Uterus (tissue), 4 donors: ENCODE measurements around the gene PDZD4. TPM values are rescaled to one million over a fixed set of nuclear protein-coding genes. Genes with fewer than 3 reads are reported as not detected.

Source experiments
- DNase-seq, 2 donors: peaks; one replicate each; pipeline ENCODE4 v3.0.0-alpha.2; 2019 to 2020
- H3K27ac ChIP-seq, 2 donors: fragments of 200-600 bp; sonication (generic); 1 replicate in 1 of 2; 2 replicates in 1 of 2; pipeline ENCODE4 v1.5.1; 2016 to 2018
- H3K27me3 ChIP-seq, 2 donors: fragments of 200-600 bp; sonication (generic); one replicate each; pipeline ENCODE4 v1.5.1; 2018 to 2019; ENCODE audit warnings: control low read depth in 1 of 2
- H3K36me3 ChIP-seq, 2 donors: fragments of 200-600 bp; sonication (generic); one replicate each; pipeline ENCODE4 v1.5.1; 2019; ENCODE audit warnings: control low read depth in 1 of 2
- H3K4me1 ChIP-seq, 2 donors: fragments of 200-600 bp; sonication (generic); one replicate each; pipeline ENCODE4 v1.5.1; 2018 to 2019; ENCODE audit warnings: control low read depth in 1 of 2
- H3K4me3 ChIP-seq, 2 donors: fragments of 200-600 bp; sonication (generic); 1 replicate in 1 of 2; 2 replicates in 1 of 2; pipeline ENCODE4 v1.5.1; 2018 to 2019; ENCODE audit warnings: mild to moderate bottlenecking in 1 of 2
- H3K9me3 ChIP-seq, 2 donors: fragments of 200-600 bp; sonication (generic); one replicate each; pipeline ENCODE4 v1.5.1; 2019; ENCODE audit warnings: control low read depth in 1 of 2
- CTCF ChIP-seq, 4 experiments: fragments of 200-600 bp in 2 of 4; fragments of 450-650 bp in 2 of 4; sonication (generic) in 2 of 4; IDR thresholded peaks; one replicate each; pipeline ENCODE4 v1.5.1; 2016 to 2019; ENCODE audit warnings: antibody characterized with exemption in 4 of 4, mild to moderate bottlenecking in 2 of 4, moderate library complexity in 1 of 4
- POLR2A ChIP-seq, 2 donors: fragments of 450-650 bp; IDR thresholded peaks; one replicate each; pipeline ENCODE4 v1.6.1; 2016; ENCODE audit warnings: antibody characterized with exemption in 2 of 2, mild to moderate bottlenecking in 1 of 2, moderate library complexity in 1 of 2
- intact Hi-C: fragments of 100-400 bp; cut with DNase I; formaldehyde crosslinking; loops from one replicate; pipeline ENCODE4 v1.15.1; 2023; ENCODE audit warnings: low total_unique reads
- total RNA-seq, 4 donors: library from RNA; depleted of rRNA in 3 of 4; stranded (reverse); fragments of >200 nt in 3 of 4; gene quantifications; one replicate each; pipeline versions ENCODE4 v1.1.0 to v1.2.4, GENCODE V29; 2014 to 2023
- donor health status: DM: yes; HTN: yes; CAD: no.

PDZD4 gene
- total RNA-seq, 4 donors from 2014 or later, result 2.6 to 21.3 (median 16.8) TPM

GRCh38 chrX:153763989-153764755 lies 66.2 kb downstream of the PDZD4 start, which contains the start of gene PLXNB3:
PLXNB3 (plus strand) TSS chrX:153764249; CDS start chrX:153765536, 1,287 bp downstream.
- Histone ChIP-seq H3K36me3 (no peaks in the 10 kb centered on the region), H3K27ac (peak within 1 kb of the TSS; percentile 25 to 77), H3K27me3 (no peaks in the 10 kb centered on the region), H3K4me1 (no peaks in the 10 kb centered on the region), H3K9me3 (no peaks in the 10 kb centered on the region), H3K4me3 (peak within 1 kb of the TSS in 1 of 2 donors; percentile 13)
- peak; percentile 70 to 81 for DNase-seq
- peak in 1 of 2 donors; percentile 29 for TF ChIP-seq POLR2A (IDR thresholded peaks at IDR 0.05)
- peak; percentile 74 to 89 (median 80) for TF ChIP-seq CTCF (IDR thresholded peaks at IDR 0.05)
- intact Hi-C loops, result loop anchor here (5.0 kb wide), 1 partner anchor 188 kb away; no protein-coding TSS in a partner anchor

- Histone ChIP-seq H3K36me3 (no peaks in the 10 kb centered on the region), H3K4me3 (no peak overlapping the region), H3K9me3 (no peaks in the 10 kb centered on the region), H3K27ac (no peak overlapping the region), H3K4me1 (no peaks in the 10 kb centered on the region), H3K27me3 (no peaks in the 10 kb centered on the region)
- peak; percentile 14 to 16 for DNase-seq
- TF ChIP-seq CTCF (IDR thresholded peaks at IDR 0.05), result no peak
- no peak for TF ChIP-seq POLR2A (IDR thresholded peaks at IDR 0.05)
- intact Hi-C loops, result loop anchor here (5.0 kb wide), 1 partner anchor 189 kb away; no protein-coding TSS in a partner anchor
Observed at GRCh38 chrX:153763298-153763932, 66.9 kb downstream of the PDZD4 start.

GRCh38 chrX:153762626-153763173 lies 67.6 kb downstream of the PDZD4 start:
- Histone ChIP-seq H3K4me3 (no peak overlapping the region), H3K36me3 (no peaks in the 10 kb centered on the region), H3K27me3 (no peaks in the 10 kb centered on the region), H3K9me3 (no peaks in the 10 kb centered on the region), H3K27ac (no peak overlapping the region), H3K4me1 (no peaks in the 10 kb centered on the region)
- intact Hi-C loops, result loop anchor here (5.0 kb wide), 1 partner anchor 190 kb away; no protein-coding TSS in a partner anchor
- TF ChIP-seq CTCF (IDR thresholded peaks at IDR 0.05) (no peak), POLR2A (IDR thresholded peaks at IDR 0.05) (no peak)
- no peak for DNase-seq

GRCh38 chrX:153761863-153762262 lies 68.5 kb downstream of the PDZD4 start:
- intact Hi-C loops, result loop anchor here (5.0 kb wide), 1 partner anchor 190 kb away; no protein-coding TSS in a partner anchor
- no peaks in the 10 kb centered on the region for H3K9me3 ChIP-seq
- no peak overlapping the region for H3K27ac ChIP-seq
- no peaks in the 10 kb centered on the region for H3K4me1 ChIP-seq
- no peak for TF ChIP-seq POLR2A (IDR thresholded peaks at IDR 0.05)
- no peak for TF ChIP-seq CTCF (IDR thresholded peaks at IDR 0.05)
- no peaks in the 10 kb centered on the region for H3K27me3 ChIP-seq
- no peak for DNase-seq
- H3K36me3 ChIP-seq, result no peaks in the 10 kb centered on the region
- no peak overlapping the region for H3K4me3 ChIP-seq
